Liver (tissue), 3 donors: ENCODE measurements around the gene CADPS.

ENCODE experiments used
- EGR1 ChIP-seq, 2 donors: IDR thresholded peaks; 2 replicates each; pipeline ENCODE4 v1.6.1; 2016 to 2018; ENCODE audit warnings: antibody characterized with exemption in 2 of 2, low read depth in 2 of 2
- GABPA ChIP-seq, 2 donors: IDR thresholded peaks in 1 of 2; conservative IDR thresholded peaks in 1 of 2; 2 replicates each; pipeline ENCODE4 v1.6.1; 2016; ENCODE audit warnings: antibody characterized with exemption in 2 of 2, mild to moderate bottlenecking in 1 of 2, moderate library complexity in 1 of 2
- TAF1 ChIP-seq: conservative IDR thresholded peaks from 2 replicates; pipeline ENCODE4 v1.6.1; 2016; ENCODE audit warnings: antibody characterized with exemption, mild to moderate bottlenecking
- ZBTB33 ChIP-seq: IDR thresholded peaks from 2 replicates; pipeline ENCODE4 v1.6.1; 2016; ENCODE audit warnings: antibody characterized with exemption
- TF ChIP-seq, protein P1 (sequence below): fragments of 150-350 bp; IDR thresholded peaks from 2 replicates; pipeline ENCODE4 v1.5.1; 2017; ENCODE audit warnings: improper control_type of control experiment, low read depth, low read length; ENCODE audit not compliant: missing input control
- TF ChIP-seq, protein P2 (sequence below): IDR thresholded peaks from 2 replicates; pipeline ENCODE4 v1.6.1; 2016; ENCODE audit warnings: antibody characterized with exemption
- donor health status: healthy.
- donor health status: healthy.

DNA sequence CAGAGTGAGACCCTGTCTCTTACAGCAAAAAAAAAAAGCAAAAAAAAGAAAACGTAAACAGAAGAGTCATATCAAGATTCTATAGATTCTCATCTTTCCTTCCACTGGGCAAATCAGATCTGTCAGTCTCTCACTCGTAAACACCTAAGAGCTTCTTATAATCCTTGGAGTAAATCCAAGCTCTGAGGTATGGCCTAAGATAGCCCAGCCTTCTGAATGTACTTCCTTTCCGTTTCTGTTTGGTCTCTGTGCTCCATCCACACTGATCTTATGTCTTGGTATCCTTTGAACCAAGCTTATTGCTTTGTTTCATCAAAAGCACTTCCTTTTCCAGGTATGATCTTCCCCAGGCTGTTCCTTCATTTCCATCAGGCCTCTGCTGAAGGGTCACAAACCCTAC, 137.8 kb downstream of the CADPS start:
- TF ChIP-seq, protein P1, sequence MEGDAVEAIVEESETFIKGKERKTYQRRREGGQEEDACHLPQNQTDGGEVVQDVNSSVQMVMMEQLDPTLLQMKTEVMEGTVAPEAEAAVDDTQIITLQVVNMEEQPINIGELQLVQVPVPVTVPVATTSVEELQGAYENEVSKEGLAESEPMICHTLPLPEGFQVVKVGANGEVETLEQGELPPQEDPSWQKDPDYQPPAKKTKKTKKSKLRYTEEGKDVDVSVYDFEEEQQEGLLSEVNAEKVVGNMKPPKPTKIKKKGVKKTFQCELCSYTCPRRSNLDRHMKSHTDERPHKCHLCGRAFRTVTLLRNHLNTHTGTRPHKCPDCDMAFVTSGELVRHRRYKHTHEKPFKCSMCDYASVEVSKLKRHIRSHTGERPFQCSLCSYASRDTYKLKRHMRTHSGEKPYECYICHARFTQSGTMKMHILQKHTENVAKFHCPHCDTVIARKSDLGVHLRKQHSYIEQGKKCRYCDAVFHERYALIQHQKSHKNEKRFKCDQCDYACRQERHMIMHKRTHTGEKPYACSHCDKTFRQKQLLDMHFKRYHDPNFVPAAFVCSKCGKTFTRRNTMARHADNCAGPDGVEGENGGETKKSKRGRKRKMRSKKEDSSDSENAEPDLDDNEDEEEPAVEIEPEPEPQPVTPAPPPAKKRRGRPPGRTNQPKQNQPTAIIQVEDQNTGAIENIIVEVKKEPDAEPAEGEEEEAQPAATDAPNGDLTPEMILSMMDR: no peak
- TF ChIP-seq ZBTB33 (no peak), GABPA (IDR thresholded peaks at IDR 0.05 in 1 of 2, conservative IDR thresholded peaks at IDR 0.05 in 1 of 2) (no peak), TAF1 (no peak), EGR1 (IDR thresholded peaks at IDR 0.05; ENCODE audit: low read depth in 2 of 2) (no peak)
- TF ChIP-seq, protein P2, sequence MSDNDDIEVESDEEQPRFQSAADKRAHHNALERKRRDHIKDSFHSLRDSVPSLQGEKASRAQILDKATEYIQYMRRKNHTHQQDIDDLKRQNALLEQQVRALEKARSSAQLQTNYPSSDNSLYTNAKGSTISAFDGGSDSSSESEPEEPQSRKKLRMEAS: no peak
